Measurements from ENCODE around the gene NR2C2AP. TPM values are rescaled to one million over a fixed set of nuclear protein-coding genes. Genes with fewer than 3 reads are reported as not detected.
"Not testable (repeated sequence)": the region's sequence is repeated elsewhere in the genome, so short reads cannot be mapped to it uniquely, and the experiment has no call there.

Gene NR2C2AP
- total RNA-seq: 7.8 TPM
- long read RNA-seq, partial matches to known transcripts: 1 of 7 reads
- long read RNA-seq, other reads (novel, unspliced or antisense): 2 of 7 reads

- ATAC-seq: peak; percentile 93
- peak; percentile 94 for DNase-seq (ENCODE audit: missing footprints)
- intact Hi-C loops (cut with DNase I): loop anchor here (10.0 kb wide), 1 partner anchor 312 kb away; the partner anchor contains the start of genes NDUFA13 and TSSK6
These were observed at the start of gene NR2C2AP for GRCh38 chr19:19203012-19203856. NR2C2AP (minus strand) TSS chr19:19203414; CDS start chr19:19203060, 354 bp downstream.

GRCh38 chr19:19250196-19250801 lies 47.1 kb upstream of the NR2C2AP start:
- no peak for ATAC-seq
- intact Hi-C loops (cut with DNase I): no loop called here

GRCh38 chr19:19240476-19240875 lies 37.3 kb upstream of the NR2C2AP start:
- ATAC-seq: no peak
- no peak for DNase-seq (ENCODE audit: missing footprints)
- intact Hi-C loops (cut with DNase I): no loop called here

More at GRCh38 chr19:19250196-19250801, 47.1 kb upstream of the NR2C2AP start:
- DNase-seq (ENCODE audit: missing footprints): no peak

GRCh38 chr19:19239675-19240074 lies 36.5 kb upstream of the NR2C2AP start:
- DNase-seq (ENCODE audit: missing footprints): no peak
- no peak for ATAC-seq
- intact Hi-C loops (cut with DNase I): no loop called here

- ATAC-seq: no peak
These were observed 35.1 kb upstream of the NR2C2AP start for GRCh38 chr19:19238126-19238894.

GRCh38 chr19:19236173-19236572 lies 33.0 kb upstream of the NR2C2AP start:
- ATAC-seq: no peak
- DNase-seq (ENCODE audit: missing footprints): no peak
- intact Hi-C loops (cut with DNase I): no loop called here

More at GRCh38 chr19:19238126-19238894, 35.1 kb upstream of the NR2C2AP start:
- intact Hi-C loops (cut with DNase I): no loop called here
- no peak for DNase-seq (ENCODE audit: missing footprints)

- DNase-seq (ENCODE audit: missing footprints) (no peak), ATAC-seq (no peak)
- intact Hi-C loops (cut with DNase I): no loop called here
These were observed 31.1 kb upstream of the NR2C2AP start for GRCh38 chr19:19234220-19234816.

- intact Hi-C loops (cut with DNase I): no loop called here
- no peak for ATAC-seq
- no peak for DNase-seq (ENCODE audit: missing footprints)
These were observed 29.1 kb upstream of the NR2C2AP start for GRCh38 chr19:19232261-19232721.

- ATAC-seq: no peak
- intact Hi-C loops (cut with DNase I): no loop called here
- no peak for DNase-seq (ENCODE audit: missing footprints)
These were observed 27.8 kb upstream of the NR2C2AP start for GRCh38 chr19:19230999-19231398.

GRCh38 chr19:19229701-19230100 lies 26.5 kb upstream of the NR2C2AP start:
- intact Hi-C loops (cut with DNase I): no loop called here
- no peak for DNase-seq (ENCODE audit: missing footprints)

GRCh38 chr19:19227217-19227616 lies 24.0 kb upstream of the NR2C2AP start:
- ATAC-seq: no peak

More at GRCh38 chr19:19229701-19230100, 26.5 kb upstream of the NR2C2AP start:
- ATAC-seq: no peak

GRCh38 chr19:19226663-19227062 lies 23.4 kb upstream of the NR2C2AP start:
- no peak for DNase-seq (ENCODE audit: missing footprints)
- intact Hi-C loops (cut with DNase I): no loop called here
- ATAC-seq: no peak

More at GRCh38 chr19:19227217-19227616, 24.0 kb upstream of the NR2C2AP start:
- no peak for DNase-seq (ENCODE audit: missing footprints)
- intact Hi-C loops (cut with DNase I): no loop called here

GRCh38 chr19:19226204-19226603 lies 23.0 kb upstream of the NR2C2AP start:
- DNase-seq (ENCODE audit: missing footprints) (no peak), ATAC-seq (no peak)
- intact Hi-C loops (cut with DNase I): no loop called here

GRCh38 chr19:19224852-19225494 lies 21.8 kb upstream of the NR2C2AP start:
- peak; percentile 37 for ATAC-seq
- DNase-seq (ENCODE audit: missing footprints): peak; percentile 82
- intact Hi-C loops (cut with DNase I): no loop called here

GRCh38 chr19:19224150-19224851 lies 21.1 kb upstream of the NR2C2AP start:
- DNase-seq (ENCODE audit: missing footprints): no peak
- intact Hi-C loops (cut with DNase I): no loop called here
- ATAC-seq: no peak

GRCh38 chr19:19223636-19224035 lies 20.4 kb upstream of the NR2C2AP start:
- ATAC-seq (no peak), DNase-seq (ENCODE audit: missing footprints) (no peak)
- intact Hi-C loops (cut with DNase I): no loop called here

GRCh38 chr19:19223060-19223459 lies 19.8 kb upstream of the NR2C2AP start:
- intact Hi-C loops (cut with DNase I): no loop called here
- ATAC-seq (no peak), DNase-seq (ENCODE audit: missing footprints) (no peak)

GRCh38 chr19:19221000-19221399 lies 17.8 kb upstream of the NR2C2AP start:
- ATAC-seq; intact Hi-C loops (cut with DNase I); DNase-seq (ENCODE audit: missing footprints): not testable (repeated sequence)
